ENCODE data around the gene GJB6.

GRCh38 chr13:20249913-20250312 is 17.8 kb upstream of the GJB6 start:
- TF ChIP-seq E2F6 (IDR thresholded peaks at IDR 0.05; ENCODE audit: borderline replicate concordance, low read depth) (no peak), CEBPB (IDR thresholded peaks at IDR 0.05) (no peak), EP300 (IDR thresholded peaks at IDR 0.05) (no peak), CTCF (IDR thresholded peaks at IDR 0.05) (no peak), ZC3H11A (IDR thresholded peaks at IDR 0.05) (no peak), USF2 (IDR thresholded peaks at IDR 0.05) (no peak)

All from A549 (cell line).